GM12892 (cell line): ENCODE measurements around the gene GATA3.
"Not testable (repeated sequence)": the region's sequence is repeated elsewhere in the genome, so short reads cannot be mapped to it uniquely, and the experiment has no call there.

Experiments used
- POLR2A ChIP-seq: IDR thresholded peaks from 2 replicates; pipeline ENCODE4 v1.6.1; 2011; ENCODE audit warnings: low read depth, low read length, control low read depth
- POLR2AphosphoS5 ChIP-seq: IDR thresholded peaks from 2 replicates; pipeline ENCODE4 v1.6.1; 2011; ENCODE audit warnings: low read depth, low read length, control low read depth

- TF ChIP-seq POLR2AphosphoS5, POLR2A: not testable (repeated sequence)
Observed at GRCh38 chr10:8031211-8031610, 23.3 kb upstream of the GATA3 start.
